NCI-H69 (cell line): ENCODE results near the gene APBA3.
"Not testable (repeated sequence)": the region's sequence is repeated elsewhere in the genome, so short reads cannot be mapped to it uniquely, and the experiment has no call there.

Source experiments
- DNase-seq: peaks from one replicate; lab custom pipeline; 2025; lab: John Stamatoyannopoulos, UW

APBA3 gene

GRCh38 chr19:3771000-3771905, 9.8 kb upstream of the APBA3 start:
- DNase-seq: no peak

- no peak for DNase-seq
Observed at GRCh38 chr19:3770136-3770999, 8.9 kb upstream of the APBA3 start.

GRCh38 chr19:3769494-3769893, 8.0 kb upstream of the APBA3 start:
- DNase-seq: no peak

GRCh38 chr19:3768748-3769099, 7.2 kb upstream of the APBA3 start:
- DNase-seq: no peak

GRCh38 chr19:3768015-3768747, 6.7 kb upstream of the APBA3 start:
- DNase-seq: no peak

GRCh38 chr19:3767050-3767449, 5.6 kb upstream of the APBA3 start:
- no peak for DNase-seq

- no peak for DNase-seq
Observed at GRCh38 chr19:3766520-3766919, 5.0 kb upstream of the APBA3 start.

GRCh38 chr19:3765757-3766156, 4.3 kb upstream of the APBA3 start:
- DNase-seq: not testable (repeated sequence)

- no peak for DNase-seq
Observed at GRCh38 chr19:3765121-3765520, 3.6 kb upstream of the APBA3 start.

GRCh38 chr19:3762501-3763459, 1.3 kb upstream of the APBA3 start, which contains the start of gene MRPL54:
Gene MRPL54 (plus strand): TSS chr19:3762682. CDS start chr19:3762701, 19 bp downstream.
- peak; percentile 99 for DNase-seq

GRCh38 chr19:3762130-3762473, 610 bp upstream of the APBA3 start:
- no peak for DNase-seq

GRCh38 chr19:3760871-3761361, 576 bp downstream of the APBA3 start:
- DNase-seq: peak; percentile 43

GRCh38 chr19:3759482-3760254, 1.8 kb downstream of the APBA3 start:
- no peak for DNase-seq

GRCh38 chr19:3758297-3758696, 3.2 kb downstream of the APBA3 start:
- DNase-seq: not testable (repeated sequence)

GRCh38 chr19:3757705-3758104, 3.8 kb downstream of the APBA3 start:
- not testable (repeated sequence) for DNase-seq

- DNase-seq: no peak
Observed at GRCh38 chr19:3753631-3754410, 7.7 kb downstream of the APBA3 start.

GRCh38 chr19:3752492-3752891, 9.0 kb downstream of the APBA3 start:
- DNase-seq: no peak

- no peak for DNase-seq
Observed at GRCh38 chr19:3751236-3751635, 10.3 kb downstream of the APBA3 start.

- DNase-seq: no peak
Observed at GRCh38 chr19:3750211-3750610, 11.3 kb downstream of the APBA3 start.
